ENCODE results near the gene SLC25A51. TPM values are rescaled to one million over a fixed set of nuclear protein-coding genes. Genes with fewer than 3 reads are reported as not detected.

Gene SLC25A51
- total RNA-seq, 2 experiments from 2014 or later, result 31.8 to 32.4 TPM

DNA sequence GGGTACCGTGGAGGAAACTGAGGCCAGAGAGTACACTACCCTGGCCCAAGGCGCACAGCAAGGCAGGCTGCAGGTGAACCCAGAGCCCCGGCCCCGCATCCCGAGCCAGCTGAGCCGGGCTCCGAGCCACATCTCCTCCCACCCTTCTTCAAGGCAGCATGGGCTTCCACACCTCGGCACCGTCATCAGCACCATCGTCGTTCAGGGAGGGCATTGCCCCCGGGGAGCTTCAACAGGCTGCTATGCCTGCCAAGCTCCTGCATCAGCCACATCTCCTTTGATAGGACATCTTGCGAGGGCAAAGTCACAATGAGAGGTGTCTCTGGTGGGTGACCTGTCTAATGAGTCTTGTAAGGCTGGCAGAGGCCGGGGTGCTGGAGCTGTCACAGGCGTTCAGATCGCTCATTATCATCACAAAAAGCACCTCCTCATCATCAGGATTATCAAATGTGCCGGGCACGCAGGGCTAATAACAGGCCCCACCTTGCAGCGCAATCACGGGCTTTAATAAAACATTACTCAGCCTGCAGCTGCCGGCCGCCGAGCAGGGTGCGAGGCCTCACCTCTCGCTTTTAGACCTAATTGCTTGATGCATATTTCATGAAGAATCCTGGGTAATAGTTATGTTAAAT lies 20.0 kb upstream of the SLC25A51 start:
- TF ChIP-seq EZH2phosphoT487 (IDR thresholded peaks at IDR 0.05; ENCODE audit: borderline replicate concordance, low read depth, low read length), result no peak
- TF ChIP-seq, protein P1, sequence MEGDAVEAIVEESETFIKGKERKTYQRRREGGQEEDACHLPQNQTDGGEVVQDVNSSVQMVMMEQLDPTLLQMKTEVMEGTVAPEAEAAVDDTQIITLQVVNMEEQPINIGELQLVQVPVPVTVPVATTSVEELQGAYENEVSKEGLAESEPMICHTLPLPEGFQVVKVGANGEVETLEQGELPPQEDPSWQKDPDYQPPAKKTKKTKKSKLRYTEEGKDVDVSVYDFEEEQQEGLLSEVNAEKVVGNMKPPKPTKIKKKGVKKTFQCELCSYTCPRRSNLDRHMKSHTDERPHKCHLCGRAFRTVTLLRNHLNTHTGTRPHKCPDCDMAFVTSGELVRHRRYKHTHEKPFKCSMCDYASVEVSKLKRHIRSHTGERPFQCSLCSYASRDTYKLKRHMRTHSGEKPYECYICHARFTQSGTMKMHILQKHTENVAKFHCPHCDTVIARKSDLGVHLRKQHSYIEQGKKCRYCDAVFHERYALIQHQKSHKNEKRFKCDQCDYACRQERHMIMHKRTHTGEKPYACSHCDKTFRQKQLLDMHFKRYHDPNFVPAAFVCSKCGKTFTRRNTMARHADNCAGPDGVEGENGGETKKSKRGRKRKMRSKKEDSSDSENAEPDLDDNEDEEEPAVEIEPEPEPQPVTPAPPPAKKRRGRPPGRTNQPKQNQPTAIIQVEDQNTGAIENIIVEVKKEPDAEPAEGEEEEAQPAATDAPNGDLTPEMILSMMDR (conservative IDR thresholded peaks at IDR 0.05; ENCODE audit: low read length), result no peak
- Histone ChIP-seq H2AFZ (ENCODE audit: low read length) (no peak overlapping the region), H3K4me2 (ENCODE audit: low read length) (no peak overlapping the region), H3K27ac (ENCODE audit: low read depth, low read length, poor library complexity, severe bottlenecking) (no peak overlapping the region), H4K20me1 (ENCODE audit: insufficient read depth, low read length) (no peaks in the 10 kb centered on the region), H3K9me2 (ENCODE audit: insufficient read depth, low read length) (no peaks in the 10 kb centered on the region), H3K36me3 (ENCODE audit: insufficient read depth, low read length) (no peaks in the 10 kb centered on the region), H3K4me3 (ENCODE audit: low read depth, low read length, poor library complexity, severe bottlenecking) (no peak overlapping the region), H3K9me3 (ENCODE audit: low read length) (no peaks in the 10 kb centered on the region), H3K79me2 (ENCODE audit: insufficient read depth, low read depth, low read length) (no peaks in the 10 kb centered on the region), H3K4me1 (ENCODE audit: insufficient read depth, low read length, poor library complexity, severe bottlenecking) (no peaks in the 10 kb centered on the region)
- intact Hi-C loops (cut with micrococcal nuclease; ENCODE audit: unreplicated experiment), result no loop called here
- POLR2A ChIA-PET, result interaction anchor here (0.6 kb wide), 1 partner anchor 139 kb away, joined by 4 read pairs; no protein-coding TSS in a partner anchor
- no peak for DNase-seq (ENCODE audit: low spot score)
- CTCF ChIA-PET (ENCODE audit: unreplicated experiment), result no interaction called here
- BruUV-seq (replicated peaks), result no TSS peak

DNA sequence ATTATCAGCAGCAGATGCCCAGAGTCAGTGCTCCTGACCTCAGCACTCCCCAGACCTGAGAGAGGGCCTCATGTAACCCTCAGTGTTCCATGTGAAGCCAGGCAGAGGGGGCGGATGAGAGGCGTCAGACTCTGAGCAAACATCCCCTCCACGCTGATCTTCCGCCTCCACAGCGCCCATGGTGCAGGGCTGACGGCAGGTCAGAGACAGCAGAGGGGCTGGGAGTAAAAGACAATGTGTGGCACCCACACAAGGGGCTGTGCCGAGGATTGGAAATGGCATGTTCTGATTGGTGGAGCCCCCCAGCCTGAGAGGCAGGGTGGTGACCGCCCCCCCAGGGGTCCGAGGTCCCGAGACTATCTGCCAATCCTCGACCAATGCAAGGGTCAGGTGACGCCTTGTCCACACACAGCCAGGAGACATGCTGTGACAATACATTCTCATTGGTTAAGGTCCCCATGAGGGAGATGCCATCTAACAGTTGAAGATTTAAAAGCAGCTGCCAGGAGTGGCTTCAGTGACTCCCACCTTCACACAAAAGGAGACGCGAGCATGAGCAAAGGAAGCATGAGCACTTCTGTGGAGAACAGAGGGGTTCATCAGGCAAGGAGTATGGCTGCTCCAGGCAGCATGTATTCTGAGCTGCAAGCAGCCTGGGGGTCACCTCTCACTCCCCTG lies 19.3 kb upstream of the SLC25A51 start:
- Histone ChIP-seq H3K9me2 (ENCODE audit: insufficient read depth, low read length) (no peaks in the 10 kb centered on the region), H3K4me3 (ENCODE audit: low read depth, low read length, poor library complexity, severe bottlenecking) (no peak overlapping the region), H3K79me2 (ENCODE audit: insufficient read depth, low read depth, low read length) (no peaks in the 10 kb centered on the region), H3K27ac (ENCODE audit: low read depth, low read length, poor library complexity, severe bottlenecking) (no peak overlapping the region), H3K4me2 (ENCODE audit: low read length) (no peak overlapping the region), H3K9me3 (ENCODE audit: low read length) (no peaks in the 10 kb centered on the region), H2AFZ (ENCODE audit: low read length) (no peak overlapping the region), H3K36me3 (ENCODE audit: insufficient read depth, low read length) (no peaks in the 10 kb centered on the region), H4K20me1 (ENCODE audit: insufficient read depth, low read length) (no peaks in the 10 kb centered on the region), H3K4me1 (ENCODE audit: insufficient read depth, low read length, poor library complexity, severe bottlenecking) (no peaks in the 10 kb centered on the region)
- DNase-seq (ENCODE audit: low spot score), result no peak
- CTCF ChIA-PET (ENCODE audit: unreplicated experiment), result no interaction called here
- intact Hi-C loops (cut with micrococcal nuclease; ENCODE audit: unreplicated experiment), result no loop called here
- POLR2A ChIA-PET, result interaction anchor here (0.6 kb wide), 1 partner anchor 140 kb away, joined by 4 read pairs; no protein-coding TSS in a partner anchor
- BruUV-seq (replicated peaks), result no TSS peak
- TF ChIP-seq, protein P1 (conservative IDR thresholded peaks at IDR 0.05; ENCODE audit: low read length), result no peak
- TF ChIP-seq EZH2phosphoT487 (IDR thresholded peaks at IDR 0.05; ENCODE audit: borderline replicate concordance, low read depth, low read length), result no peak
